HG03558 (cell line): ENCODE data around the gene KCNJ16.
"Not testable (repeated sequence)": the region's sequence is repeated elsewhere in the genome, so short reads cannot be mapped to it uniquely, and the experiment has no call there.

Source experiments
- ATAC-seq: cut with Tn5 transposase; IDR thresholded peaks from one replicate; pipeline ENCODE4 v1.9.1; 2021; ENCODE audit warnings: moderate number of reproducible peaks; ENCODE audit not compliant: unreplicated experiment; ENCODE audit errors: extremely low read depth

Gene KCNJ16

DNA sequence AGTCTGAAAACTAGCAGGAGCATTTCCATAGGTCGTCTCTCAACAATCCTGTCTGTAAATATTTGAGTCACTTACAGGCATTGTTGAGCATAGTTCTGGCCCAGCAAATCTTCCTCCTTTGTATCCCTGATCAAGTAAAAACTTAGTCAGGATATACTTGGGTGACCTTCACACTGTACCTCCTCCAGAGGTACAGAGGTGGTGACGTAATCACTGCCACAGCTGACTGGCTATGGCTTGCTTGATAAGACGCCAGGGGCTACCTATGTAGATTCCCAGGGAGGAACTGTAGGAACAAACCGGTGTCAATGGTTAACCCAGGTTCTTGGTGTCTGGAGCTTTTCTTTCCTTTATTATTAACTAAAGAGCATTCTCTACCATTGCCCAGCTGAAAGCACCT, at the start of gene KCNJ16:
Gene KCNJ16 (plus strand): TSS at position 270 of the 400 bp plus-strand sequence. CDS start 56,863 bp downstream, outside the sequence.
- no peak for ATAC-seq

DNA sequence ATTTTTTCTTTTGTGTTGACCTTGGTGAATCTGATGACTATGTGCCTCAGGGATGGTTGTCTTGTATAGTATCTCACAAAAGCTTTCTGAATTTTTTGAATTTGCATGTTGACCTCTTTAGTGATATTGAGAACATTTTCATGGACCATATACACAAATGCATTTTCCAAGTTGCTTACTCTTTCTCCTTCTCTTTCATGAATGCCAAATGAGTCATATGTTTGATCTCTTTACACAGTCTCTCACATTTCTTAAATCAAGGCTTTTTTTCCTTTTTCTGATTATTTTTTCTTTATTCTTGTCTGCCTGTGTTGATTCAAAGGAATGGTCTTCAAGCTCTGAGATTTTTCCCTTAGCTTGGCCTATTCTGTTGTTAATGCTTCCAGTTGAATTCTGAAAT, 46.6 kb upstream of the KCNJ16 start:
- ATAC-seq: no peak

DNA sequence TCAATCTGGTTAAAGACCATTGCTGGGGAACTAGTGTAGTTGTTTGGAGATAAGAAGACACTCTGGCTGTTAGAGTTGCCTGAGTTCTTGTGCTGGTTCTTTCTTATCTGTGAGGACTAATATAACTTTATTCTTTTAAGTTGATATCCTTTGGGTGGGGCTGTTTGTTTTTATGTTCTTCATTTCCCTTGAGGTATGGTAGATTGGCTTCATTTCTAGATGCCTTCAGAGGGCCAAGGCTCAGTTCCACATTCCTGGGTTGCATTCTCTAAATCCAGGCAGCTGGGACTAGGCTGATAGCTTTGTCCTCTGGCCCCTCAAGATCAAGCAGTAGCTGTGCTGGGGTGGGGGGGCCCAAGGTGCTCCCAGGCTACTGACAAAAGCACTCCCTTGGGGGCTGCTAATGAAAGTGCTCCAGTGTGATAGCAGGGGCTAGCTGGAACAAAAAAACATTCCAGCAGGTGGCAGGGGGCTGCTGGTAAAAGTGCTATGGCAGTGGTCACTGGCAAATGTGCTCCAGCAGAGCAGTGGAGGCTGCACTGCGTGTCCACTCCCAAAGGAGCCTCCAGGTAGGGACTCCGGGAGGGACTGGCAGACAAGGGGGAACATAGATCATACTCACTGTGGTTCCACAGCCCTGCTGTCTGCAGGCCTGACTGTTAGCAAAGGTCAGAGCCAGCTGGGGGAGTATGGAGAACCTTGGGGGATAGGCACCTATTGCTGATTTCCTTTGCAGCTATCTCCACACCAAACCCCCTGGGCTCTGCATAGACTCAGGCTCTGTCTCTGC, 45.9 kb upstream of the KCNJ16 start:
- ATAC-seq: no peak

DNA sequence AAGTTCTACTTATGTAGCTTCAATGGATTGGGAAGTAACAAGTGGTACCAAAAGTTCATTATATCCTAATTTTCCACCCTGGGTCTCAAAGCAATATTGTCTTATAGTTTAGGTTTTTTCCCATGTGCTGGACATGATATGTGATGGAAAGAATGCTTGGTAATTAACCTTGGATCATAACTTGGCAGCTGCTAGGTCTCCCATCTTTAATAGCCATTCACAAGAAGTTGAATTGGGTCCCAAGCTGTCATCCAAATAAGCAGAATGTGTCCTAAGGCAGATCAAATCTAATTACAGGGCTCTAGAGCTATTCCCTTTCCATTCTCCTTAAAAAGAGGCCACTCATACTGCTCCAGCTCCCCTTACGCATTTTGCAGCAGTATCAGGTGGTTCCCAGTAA, 44.7 kb upstream of the KCNJ16 start:
- no peak for ATAC-seq

DNA sequence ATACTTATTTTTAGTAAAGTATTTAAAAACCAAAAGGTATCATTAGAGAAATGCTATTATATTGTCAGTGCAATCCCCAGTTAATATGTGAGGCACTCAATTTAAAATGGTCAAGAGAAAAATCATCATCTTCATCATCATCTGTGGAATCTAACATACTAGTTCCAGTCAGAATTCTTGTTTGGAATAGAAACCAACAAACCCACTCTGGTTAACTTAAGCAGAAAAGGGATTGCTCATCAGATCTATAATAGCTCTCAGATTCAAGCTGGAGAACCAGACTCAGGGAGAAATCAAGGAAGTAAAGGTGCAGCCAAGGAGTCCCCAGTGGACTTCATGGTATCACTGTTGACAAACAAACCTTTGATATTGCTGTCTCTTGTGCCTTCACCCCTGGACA, 43.7 kb upstream of the KCNJ16 start:
- no peak for ATAC-seq

DNA sequence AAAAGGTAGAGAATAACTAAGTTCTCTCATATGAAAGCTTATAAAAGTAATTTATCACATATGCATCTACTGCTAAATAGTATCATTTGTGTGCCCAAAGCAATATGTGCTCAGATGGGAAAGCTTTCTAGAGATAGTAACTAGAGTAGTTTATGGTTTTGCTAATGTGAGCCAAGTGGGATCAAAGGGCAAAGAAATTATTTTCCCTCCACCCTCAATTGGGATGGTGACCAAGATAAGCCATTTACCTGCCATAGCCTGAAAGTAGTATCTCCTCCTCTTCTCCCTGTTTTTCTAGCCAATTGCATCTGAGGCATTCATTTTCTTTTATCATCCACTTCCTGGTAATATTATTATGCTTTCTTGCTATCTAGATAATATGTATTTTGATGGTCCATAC, 41.9 kb upstream of the KCNJ16 start:
- ATAC-seq: no peak

DNA sequence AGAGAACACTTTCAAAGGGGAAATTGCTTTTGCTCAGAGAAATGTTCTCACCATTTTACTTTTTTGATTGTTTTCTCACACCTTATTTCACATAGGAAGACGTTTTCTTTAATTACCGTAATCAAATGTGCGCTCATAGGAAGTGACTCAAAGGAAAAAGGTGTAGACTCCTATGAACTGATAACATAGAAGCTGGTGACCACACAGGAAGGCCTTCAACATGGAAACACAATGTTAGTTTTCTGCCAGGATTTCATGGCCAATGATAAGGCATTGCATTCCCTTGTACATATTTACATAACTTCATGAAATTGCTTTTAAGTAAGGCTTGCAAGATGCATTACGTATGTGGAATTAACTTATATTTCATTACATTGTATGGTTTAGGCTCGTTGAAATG, 40.9 kb upstream of the KCNJ16 start:
- ATAC-seq: no peak

DNA sequence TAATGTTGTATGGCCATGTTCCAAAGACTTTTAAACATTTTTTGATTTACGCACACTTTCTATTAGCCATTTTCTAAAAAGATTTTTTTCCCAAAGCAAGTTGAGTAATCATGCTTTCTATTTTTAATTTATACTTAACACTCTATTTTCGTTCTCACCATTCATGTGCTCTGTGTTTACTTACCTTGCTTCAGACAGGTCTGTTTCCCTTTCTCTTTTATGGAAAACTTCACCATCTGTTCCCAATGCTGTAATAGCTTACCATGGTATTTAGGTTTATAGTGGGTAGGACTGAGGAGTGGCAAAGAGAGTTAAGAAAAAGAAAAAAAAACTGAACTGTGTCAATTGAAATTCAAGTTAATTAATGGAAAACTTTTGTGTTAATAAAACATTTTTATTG, 37.5 kb upstream of the KCNJ16 start:
- no peak for ATAC-seq

DNA sequence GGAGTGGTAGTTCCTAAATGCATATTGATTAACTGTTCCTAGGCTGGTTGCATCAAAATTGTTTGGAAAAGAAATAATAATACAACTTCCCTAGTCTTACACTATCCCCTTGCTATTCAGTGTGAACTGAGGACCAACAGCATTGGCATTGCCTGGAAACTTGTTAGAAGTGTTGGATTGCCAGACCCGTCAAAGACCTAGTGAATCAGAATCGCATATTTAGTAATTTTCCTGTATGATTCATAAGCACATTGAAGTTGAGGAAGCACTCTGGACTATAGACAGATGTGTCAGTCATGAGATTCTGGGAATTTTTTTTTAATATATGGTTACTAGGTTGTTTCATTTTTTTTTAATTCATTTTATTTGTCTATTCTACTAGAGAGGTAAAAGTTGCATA, 34.7 kb upstream of the KCNJ16 start:
- no peak for ATAC-seq

DNA sequence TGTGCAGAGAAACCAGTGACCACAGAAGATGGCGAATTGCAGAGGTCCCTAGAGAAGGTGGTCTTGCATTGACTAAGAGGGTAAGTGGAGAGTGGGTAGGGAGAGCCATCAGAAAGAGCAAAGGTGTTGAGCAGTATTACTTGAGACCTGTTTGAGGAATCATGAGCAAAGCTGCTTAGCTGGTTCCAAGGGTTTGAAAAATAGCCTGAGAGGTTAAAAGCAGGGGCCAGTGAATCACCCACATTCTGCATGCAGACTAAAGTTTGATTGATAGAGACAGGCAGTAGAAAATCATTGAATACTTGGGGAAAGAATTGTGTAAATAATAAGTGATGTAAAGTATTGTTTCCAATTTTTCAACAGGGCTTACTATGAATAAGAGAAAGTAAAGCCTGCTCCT, 34.0 kb upstream of the KCNJ16 start:
- ATAC-seq: no peak

DNA sequence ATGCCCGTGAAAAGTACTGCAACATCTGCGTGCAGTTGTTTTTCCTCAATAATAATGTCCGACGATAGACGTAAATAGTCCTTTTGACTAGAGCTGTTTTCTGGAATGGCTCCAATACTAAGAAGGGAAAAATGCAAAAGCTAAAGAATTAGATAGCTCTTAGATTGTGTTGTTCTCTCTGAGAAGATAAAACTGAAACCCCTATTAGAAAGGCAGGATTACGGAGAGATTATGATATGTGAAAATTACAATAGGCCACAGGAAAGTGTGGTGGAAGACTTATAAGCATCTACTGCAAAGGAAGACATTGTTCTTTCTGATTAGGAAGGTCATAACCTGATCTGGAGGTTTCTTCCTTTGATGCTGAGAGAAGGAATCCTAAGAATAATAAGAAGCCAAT, 33.5 kb upstream of the KCNJ16 start:
- ATAC-seq: no peak

DNA sequence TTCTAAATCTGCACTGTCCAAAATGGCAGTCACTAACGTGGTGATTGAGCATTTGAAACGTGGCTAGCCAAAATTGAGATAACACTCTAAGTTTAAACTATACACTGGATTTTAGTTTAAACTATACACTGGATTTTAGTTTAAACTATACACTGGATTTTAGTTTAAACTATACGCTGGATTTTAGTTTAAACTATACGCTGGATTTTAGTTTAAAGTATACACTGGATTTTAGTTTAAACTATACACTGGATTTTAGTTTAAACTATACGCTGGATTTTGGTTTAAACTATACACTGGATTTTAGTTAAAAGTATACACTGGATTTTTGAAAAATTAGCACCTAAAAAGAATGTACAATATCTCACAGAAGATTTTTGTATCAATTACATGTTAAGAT, 29.2 kb upstream of the KCNJ16 start:
- ATAC-seq: not testable (repeated sequence)

DNA sequence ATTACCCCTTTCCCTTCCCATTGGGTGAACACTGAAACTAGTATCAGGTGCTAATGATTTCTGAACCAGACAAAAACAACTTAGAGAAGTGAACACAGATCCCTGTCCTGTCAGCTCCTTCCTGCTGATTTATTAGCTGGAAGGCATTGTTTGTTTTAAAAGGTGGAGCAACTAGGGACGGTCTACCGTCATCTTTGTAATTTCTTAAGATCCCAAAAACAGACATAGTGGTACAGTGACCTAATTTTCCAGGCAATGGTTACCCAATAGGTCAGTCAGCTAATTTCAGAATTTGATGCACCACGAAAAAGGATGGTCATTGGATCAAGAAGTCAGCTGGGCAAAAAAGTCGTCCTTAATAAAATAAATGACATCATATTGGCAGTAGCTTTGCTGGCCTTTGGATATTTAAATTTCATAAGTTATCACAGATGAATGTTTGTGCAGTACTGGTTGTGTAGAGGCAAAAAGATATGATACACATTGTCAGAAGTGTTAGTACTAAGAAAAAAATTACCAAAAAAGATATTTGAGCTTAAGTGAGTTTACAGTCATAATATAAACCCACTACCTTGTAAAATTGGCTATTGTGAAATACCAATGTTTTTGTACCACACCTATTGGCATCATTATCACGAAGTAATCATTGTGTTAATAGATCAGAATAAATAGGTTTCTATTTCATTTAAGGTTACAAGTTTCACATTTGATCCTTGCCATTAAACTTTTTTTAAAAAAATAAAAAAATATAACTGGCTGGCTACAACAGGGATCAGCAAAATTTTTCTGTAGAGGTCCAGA, 27.2 kb upstream of the KCNJ16 start:
- ATAC-seq: no peak

DNA sequence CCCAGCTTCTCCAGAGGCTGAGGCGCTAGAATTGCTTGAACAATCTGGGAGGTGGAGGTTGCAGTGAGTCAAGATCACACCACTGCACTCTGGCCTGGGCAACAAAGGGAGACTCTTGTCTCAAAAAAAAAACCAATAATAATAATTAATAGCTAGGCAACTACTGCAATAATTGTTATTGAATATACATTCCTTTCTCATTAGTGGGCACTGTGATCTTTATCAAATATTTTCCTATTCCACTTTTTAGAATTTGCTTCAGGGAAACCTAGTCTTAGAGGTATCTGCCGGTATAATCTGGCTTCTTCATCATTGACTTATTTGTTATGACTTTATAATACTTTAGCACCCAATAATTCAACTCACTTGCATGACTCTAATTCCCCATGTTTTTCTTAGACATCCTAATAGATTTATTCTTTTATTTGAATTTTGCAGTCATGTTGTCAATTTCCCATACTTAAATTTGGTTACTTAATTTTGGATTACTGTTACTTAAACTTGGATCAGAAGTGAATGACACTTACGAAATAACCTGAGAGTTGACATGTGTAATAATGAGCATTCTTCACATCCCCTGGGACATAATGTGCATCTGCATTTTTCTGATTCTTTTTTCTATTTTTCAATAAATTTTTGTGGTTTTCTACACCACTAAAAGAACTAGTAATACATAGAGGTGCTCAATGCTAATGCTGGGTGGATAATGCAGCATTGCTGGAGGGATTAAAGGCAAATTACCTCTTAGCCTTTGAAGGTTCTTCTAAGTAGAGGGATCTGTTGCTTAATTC, 25.0 kb upstream of the KCNJ16 start:
- no peak for ATAC-seq

DNA sequence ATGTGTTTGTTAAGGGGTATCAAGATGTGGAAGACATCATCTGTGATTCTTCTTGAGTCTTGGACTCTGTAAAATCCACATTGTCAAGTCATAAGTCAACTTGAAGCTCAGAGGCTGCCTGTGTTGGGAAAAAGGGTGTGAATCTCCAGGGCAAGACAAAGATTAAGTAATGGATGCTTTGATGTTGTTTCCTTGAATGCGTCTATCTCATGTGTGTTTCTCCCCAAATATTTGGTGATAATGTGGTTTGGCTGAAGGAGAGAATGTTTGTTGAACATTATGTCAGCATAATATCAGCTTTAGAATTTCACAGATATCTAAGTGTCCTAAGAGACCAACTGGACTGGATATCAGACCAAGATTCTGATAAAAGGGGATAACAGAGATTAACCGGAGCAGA, 24.1 kb upstream of the KCNJ16 start:
- no peak for ATAC-seq

DNA sequence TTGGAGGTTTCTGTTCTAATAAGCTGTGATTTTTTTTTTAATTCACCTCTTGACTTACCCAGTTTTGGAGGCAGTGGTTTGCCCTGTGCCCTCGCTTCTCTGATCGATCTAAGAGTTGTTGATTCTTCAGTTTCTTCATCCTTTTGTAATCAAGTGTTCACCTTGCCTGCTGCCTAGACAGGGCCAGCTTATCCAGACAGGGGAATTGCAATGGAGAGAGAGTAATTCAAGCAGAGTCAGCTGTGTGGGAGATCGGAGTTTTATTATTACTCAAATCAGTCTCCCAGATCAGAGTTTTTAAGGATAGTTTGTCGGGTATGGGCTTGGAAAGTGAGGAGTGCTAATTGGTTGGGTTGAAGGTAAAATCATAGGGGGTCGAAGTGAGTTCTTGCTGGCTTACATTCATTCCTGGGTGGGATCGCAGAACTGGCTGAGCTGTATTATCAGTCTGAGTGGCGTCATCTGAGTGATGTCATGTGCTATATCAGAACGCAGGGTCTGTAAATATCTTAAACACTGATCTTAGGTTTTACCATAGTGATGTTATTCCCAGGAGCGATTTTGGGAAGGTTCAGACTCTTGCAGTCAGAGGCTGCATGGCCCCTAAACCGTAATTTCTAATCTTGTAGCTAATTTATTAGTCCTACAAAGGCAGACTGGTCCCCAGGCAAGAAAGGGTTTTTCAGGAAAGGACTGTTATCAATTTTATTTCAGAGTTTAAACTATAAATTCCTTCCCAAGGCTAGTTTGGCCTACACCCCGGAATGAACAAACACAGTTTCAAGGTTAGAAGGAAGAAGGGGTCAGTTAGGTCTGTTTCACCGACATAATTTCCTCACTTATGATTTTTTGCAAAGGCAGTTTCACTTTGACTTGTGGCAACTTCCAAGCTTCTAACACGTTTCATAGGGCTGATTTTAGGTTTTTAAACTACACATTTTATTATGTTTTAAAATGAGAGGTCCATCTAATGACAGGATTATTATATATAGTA, 21.5 kb upstream of the KCNJ16 start:
- no peak for ATAC-seq

DNA sequence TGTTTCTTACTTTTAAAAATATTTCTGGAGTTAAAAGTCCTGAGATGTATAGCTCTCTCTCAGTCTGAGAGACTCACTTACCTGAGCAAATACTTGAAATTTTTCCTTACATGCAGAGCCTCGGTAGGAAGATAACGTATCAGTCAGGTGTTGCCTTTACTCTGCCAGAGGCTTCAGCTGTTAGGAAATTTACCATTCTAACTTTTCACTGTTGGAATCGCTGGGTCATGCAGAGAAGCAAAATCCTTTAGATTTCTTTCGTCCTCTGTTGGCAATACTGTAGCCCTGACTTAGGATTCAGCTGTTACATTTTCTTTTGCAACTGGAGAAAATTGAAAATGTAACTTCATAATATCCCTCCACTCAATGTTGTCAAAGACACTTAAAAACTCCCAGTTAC, 20.0 kb upstream of the KCNJ16 start:
- ATAC-seq: no peak

DNA sequence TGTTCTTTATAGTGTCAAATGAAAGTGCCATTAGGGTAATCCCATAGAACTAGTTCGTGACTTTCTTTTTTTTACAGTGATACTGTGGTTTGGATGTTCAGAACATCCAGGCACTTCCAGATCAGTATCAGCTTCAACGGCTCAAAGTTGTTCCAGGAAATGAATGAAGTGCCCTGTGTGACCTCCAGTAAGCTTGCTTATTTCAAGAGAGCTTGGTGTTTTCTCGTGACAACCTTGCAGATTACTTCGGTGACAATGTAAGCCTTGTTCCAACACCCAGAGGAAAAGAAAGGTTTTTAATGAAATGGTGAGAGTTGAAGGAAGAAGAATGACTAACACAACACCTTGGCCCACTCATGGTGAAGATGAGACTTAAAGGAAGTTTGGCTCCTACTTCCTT, 16.0 kb upstream of the KCNJ16 start:
- no peak for ATAC-seq

DNA sequence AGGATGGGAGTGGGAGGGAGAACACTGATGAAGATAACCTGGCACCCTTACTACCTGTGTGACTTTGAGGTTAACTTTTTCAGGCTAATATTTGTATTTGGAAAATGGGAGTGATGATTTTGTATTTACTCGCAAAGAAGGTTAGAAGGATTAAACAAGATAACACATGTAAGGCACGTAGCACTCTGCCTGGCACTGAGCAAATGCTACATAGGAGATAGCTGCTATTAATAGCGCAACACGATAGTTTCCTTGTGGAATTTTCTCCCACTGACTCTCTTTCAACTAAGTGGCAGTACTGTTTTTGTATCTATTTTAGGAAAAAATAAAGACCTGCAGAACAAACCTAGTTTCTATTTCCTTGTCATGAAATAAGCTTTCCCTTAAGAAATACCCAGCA, 15.4 kb upstream of the KCNJ16 start:
- ATAC-seq: no peak

DNA sequence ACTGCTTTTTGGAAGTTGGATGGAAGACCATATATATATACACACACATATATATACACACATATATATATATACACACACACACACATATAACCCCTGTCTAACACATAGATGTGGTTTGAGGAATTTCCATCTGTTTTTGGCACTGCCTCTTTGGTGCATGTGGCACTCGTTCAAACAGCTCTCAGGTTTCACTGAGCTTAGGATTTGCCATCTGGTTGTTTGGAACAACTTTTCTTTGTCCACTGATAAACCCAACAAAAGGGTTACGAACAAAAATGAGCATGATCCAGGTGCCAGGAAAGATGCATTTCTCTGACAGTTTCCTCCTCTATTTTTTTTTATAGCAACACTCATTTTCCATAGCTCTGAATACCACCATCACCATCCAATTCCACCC, 14.6 kb upstream of the KCNJ16 start:
- no peak for ATAC-seq
